ENCODE results near the gene PGC. TPM values are rescaled to one million over a fixed set of nuclear protein-coding genes. Genes with fewer than 3 reads are reported as not detected.

Gene PGC
- polyA plus RNA-seq, 1 of the 3 experiments (the other 2 are of a cell fraction) = not detected

- CTCF ChIA-PET = interaction anchor here (0.9 to 1.2 kb wide), 3 partner anchors 19 to 251 kb away, joined by 3 to 5 read pairs (median 3); no protein-coding TSS in a partner anchor
- POLR2A ChIA-PET = no interaction called here
These were observed 45.0 kb downstream of the PGC start for GRCh38 chr6:41702089-41702745.

DNA sequence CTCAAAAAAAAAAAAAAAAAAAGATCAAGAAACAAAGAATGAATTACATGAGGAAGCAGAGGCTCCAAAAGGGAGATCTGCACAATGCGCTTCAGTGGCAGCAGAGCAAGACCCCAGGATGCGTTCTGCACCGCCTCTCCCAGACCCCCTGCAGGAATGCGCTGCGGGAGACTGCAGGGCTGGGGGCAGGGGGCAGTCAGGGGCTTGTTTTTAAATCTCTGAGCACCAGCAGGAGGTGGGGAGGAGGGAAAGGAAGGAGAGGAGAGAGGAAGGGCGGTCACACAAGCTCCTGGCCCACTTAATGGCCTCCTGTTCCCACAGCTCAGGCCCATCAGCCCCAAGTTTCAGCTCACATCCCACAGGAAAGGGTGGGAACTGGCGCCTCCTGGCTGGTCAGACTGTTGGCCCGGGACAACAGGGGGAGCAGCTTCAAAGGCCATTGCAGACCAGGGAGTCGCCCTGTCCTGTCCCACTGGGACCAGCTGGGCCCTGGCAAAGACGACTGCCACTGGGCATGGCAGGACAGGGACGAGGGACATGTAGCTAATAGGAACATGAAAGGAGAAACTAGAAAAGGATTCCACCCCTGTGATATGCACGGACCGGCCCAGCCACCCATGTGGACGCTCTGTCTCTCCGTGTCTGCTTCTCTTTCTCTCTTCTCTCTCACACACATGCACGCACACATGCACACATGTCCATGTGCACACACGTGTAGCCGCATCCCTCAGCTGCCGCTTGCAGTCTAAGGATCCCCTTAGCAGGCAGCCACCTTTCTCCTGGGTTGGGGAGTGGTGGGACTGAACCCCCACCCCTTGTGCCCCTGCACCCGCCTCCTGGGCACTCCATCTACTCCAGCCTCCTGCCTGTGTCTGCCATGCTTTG lies 46.5 kb downstream of the PGC start:
- H3K79me2 ChIP-seq (ENCODE audit: insufficient read depth) = peaks cover 31% of the 10 kb centered on the region
- H3K4me1 ChIP-seq (ENCODE audit: control insufficient read depth in 1 of 2, insufficient read depth in 2 of 2, low read depth in 1 of 2, low read length in 1 of 2) = peaks cover 21 to 35% of the 10 kb centered on the region in 2 experiments
- no peaks in the 10 kb centered on the region for H3K27me3 ChIP-seq (ENCODE audit: insufficient read depth)
- no peak overlapping the region for H2AFZ ChIP-seq (ENCODE audit: low read depth)
- H3K9me3 ChIP-seq = no peaks in the 10 kb centered on the region
- no peak overlapping the region for H3K9ac ChIP-seq
- no peak overlapping the region for H3K4me3 ChIP-seq (ENCODE audit: low read depth in 2 of 2, low read length in 1 of 2)
- CTCF ChIA-PET = interaction anchor here (0.8 to 2.3 kb wide), 8 partner anchors 17 to 333 kb away, joined by 3 to 17 read pairs (median 3); partner anchors contain the start of gene TFEB
- H4K20me1 ChIP-seq (ENCODE audit: insufficient read depth) = no peaks in the 10 kb centered on the region
- DNase-seq = no peak
- WGBS (ENCODE audit: low lambda C conversion rate) = 90% methylated on average over 20 of the region's 20 CpGs
- H3K4me2 ChIP-seq = no peak overlapping the region
- TF ChIP-seq MEF2A (IDR thresholded peaks at IDR 0.05; ENCODE audit: borderline replicate concordance, low read depth) (no peak), JUND (IDR thresholded peaks at IDR 0.05) (no peak), TCF12 (IDR thresholded peaks at IDR 0.05) (no peak), CHD2 (IDR thresholded peaks at IDR 0.05; ENCODE audit: low read length, partially characterized antibody) (no peak), IRF3 (IDR thresholded peaks at IDR 0.05; ENCODE audit: low read depth, low read length) (no peak)
- TF ChIP-seq, protein P1, sequence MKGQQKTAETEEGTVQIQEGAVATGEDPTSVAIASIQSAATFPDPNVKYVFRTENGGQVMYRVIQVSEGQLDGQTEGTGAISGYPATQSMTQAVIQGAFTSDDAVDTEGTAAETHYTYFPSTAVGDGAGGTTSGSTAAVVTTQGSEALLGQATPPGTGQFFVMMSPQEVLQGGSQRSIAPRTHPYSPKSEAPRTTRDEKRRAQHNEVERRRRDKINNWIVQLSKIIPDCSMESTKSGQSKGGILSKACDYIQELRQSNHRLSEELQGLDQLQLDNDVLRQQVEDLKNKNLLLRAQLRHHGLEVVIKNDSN (IDR thresholded peaks at IDR 0.05; ENCODE audit: borderline replicate concordance, low read depth) = no peak
- TF ChIP-seq, protein P2, sequence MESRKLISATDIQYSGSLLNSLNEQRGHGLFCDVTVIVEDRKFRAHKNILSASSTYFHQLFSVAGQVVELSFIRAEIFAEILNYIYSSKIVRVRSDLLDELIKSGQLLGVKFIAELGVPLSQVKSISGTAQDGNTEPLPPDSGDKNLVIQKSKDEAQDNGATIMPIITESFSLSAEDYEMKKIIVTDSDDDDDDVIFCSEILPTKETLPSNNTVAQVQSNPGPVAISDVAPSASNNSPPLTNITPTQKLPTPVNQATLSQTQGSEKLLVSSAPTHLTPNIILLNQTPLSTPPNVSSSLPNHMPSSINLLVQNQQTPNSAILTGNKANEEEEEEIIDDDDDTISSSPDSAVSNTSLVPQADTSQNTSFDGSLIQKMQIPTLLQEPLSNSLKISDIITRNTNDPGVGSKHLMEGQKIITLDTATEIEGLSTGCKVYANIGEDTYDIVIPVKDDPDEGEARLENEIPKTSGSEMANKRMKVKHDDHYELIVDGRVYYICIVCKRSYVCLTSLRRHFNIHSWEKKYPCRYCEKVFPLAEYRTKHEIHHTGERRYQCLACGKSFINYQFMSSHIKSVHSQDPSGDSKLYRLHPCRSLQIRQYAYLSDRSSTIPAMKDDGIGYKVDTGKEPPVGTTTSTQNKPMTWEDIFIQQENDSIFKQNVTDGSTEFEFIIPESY (IDR thresholded peaks at IDR 0.05; ENCODE audit: borderline replicate concordance, low read depth) = no peak
- no peaks in the 10 kb centered on the region for H3K9me2 ChIP-seq
- no peaks in the 10 kb centered on the region for H3K36me3 ChIP-seq (replicated peaks in 1 of 2; ENCODE audit: control insufficient read depth in 1 of 2, insufficient read depth in 2 of 2, low read length in 1 of 2)
- H3K27ac ChIP-seq (ENCODE audit: low read depth in 2 of 2, low read length in 1 of 2) = peak overlapping the region in 1 of 2 experiments; percentile 100; a peak in 1 of 4 replicates
- H3F3A ChIP-seq (replicated peaks; ENCODE audit: insufficient read depth) = peaks cover 43% of the 10 kb centered on the region
- POLR2A ChIA-PET = interaction anchor here (0.9 kb wide), 1 partner anchor 33 kb away, joined by 3 read pairs; no protein-coding TSS in a partner anchor

More at GRCh38 chr6:41702089-41702745, 45.0 kb downstream of the PGC start:
- Histone ChIP-seq H3K27me3 (ENCODE audit: insufficient read depth) (no peaks in the 10 kb centered on the region), H3K9me3 (no peaks in the 10 kb centered on the region), H2AFZ (ENCODE audit: low read depth) (no peak overlapping the region), H3K9ac (no peak overlapping the region), H3F3A (replicated peaks; ENCODE audit: insufficient read depth) (peaks cover 39% of the 10 kb centered on the region), H3K27ac (ENCODE audit: low read depth in 2 of 2, low read length in 1 of 2) (no peak overlapping the region), H4K20me1 (ENCODE audit: insufficient read depth) (no peaks in the 10 kb centered on the region), H3K4me2 (no peak overlapping the region), H3K9me2 (no peaks in the 10 kb centered on the region), H3K36me3 (replicated peaks in 1 of 2; ENCODE audit: control insufficient read depth in 1 of 2, insufficient read depth in 2 of 2, low read length in 1 of 2) (no peaks in the 10 kb centered on the region), H3K4me3 (ENCODE audit: low read depth in 2 of 2, low read length in 1 of 2) (no peak overlapping the region), H3K4me1 (ENCODE audit: control insufficient read depth in 1 of 2, insufficient read depth in 2 of 2, low read depth in 1 of 2, low read length in 1 of 2) (peaks cover 36 to 39% of the 10 kb centered on the region in 2 experiments), H3K79me2 (ENCODE audit: insufficient read depth) (peaks cover 31% of the 10 kb centered on the region)
- DNase-seq = no peak
- WGBS (ENCODE audit: low lambda C conversion rate) = 93% methylated on average over 9 of the region's 10 CpGs
- no peak for TF ChIP-seq ELF1 (IDR thresholded peaks at IDR 0.05)
- TF ChIP-seq GABPA (IDR thresholded peaks at IDR 0.05; ENCODE audit: low read depth) = no peak
- TF ChIP-seq FOXJ3 (CRISPR knock-in tag; IDR thresholded peaks at IDR 0.05) = no peak
- no peak for TF ChIP-seq IRF3 (IDR thresholded peaks at IDR 0.05; ENCODE audit: low read depth, low read length)
- no peak for TF ChIP-seq RFX5 (IDR thresholded peaks at IDR 0.05; ENCODE audit: low read length)
- TF ChIP-seq, protein P2 (IDR thresholded peaks at IDR 0.05; ENCODE audit: borderline replicate concordance, low read depth) = no peak
